IMR-90 (cell line): Measurements from ENCODE around the gene LAPTM5.

Experiments
- CEBPB ChIP-seq: IDR thresholded peaks from 2 replicates; pipeline ENCODE4 v1.6.1; 2012; ENCODE audit warnings: low read depth, low read length, improper control_type of control experiment
- CHD1 ChIP-seq: IDR thresholded peaks from 2 replicates; pipeline ENCODE4 v1.6.1; 2012; ENCODE audit warnings: low read depth, low read length, improper control_type of control experiment
- FOS ChIP-seq: fragments of 150-350 bp; IDR thresholded peaks from 2 replicates; pipeline ENCODE4 v1.6.1; 2016; ENCODE audit warnings: low read depth, low read length
- MXI1 ChIP-seq: IDR thresholded peaks from 2 replicates; pipeline ENCODE4 v1.6.1; 2012; ENCODE audit warnings: low read depth, mild to moderate bottlenecking, low read length, moderate library complexity, borderline replicate concordance
- POLR2A ChIP-seq: IDR thresholded peaks from 2 replicates; pipeline ENCODE4 v1.6.1; 2012; ENCODE audit warnings: mild to moderate bottlenecking, low read depth, low read length
- RAD21 ChIP-seq: IDR thresholded peaks from 2 replicates; pipeline ENCODE4 v1.6.1; 2012; ENCODE audit warnings: low read length, improper control_type of control experiment
- RCOR1 ChIP-seq: IDR thresholded peaks from 2 replicates; pipeline ENCODE4 v1.6.1; 2012; ENCODE audit warnings: mild to moderate bottlenecking, low read length, improper control_type of control experiment; ENCODE audit not compliant: insufficient replicate concordance
- RFX5 ChIP-seq: IDR thresholded peaks from 2 replicates; pipeline ENCODE4 v1.8.0; 2012; ENCODE audit warnings: low read depth, mild to moderate bottlenecking, low read length, moderate library complexity
- TF ChIP-seq, protein P1 (sequence below): conservative IDR thresholded peaks from 2 replicates; pipeline ENCODE4 v1.5.1; 2012; ENCODE audit warnings: mild to moderate bottlenecking, low read depth, low read length, improper control_type of control experiment
- TF ChIP-seq, protein P2 (sequence below): fragments of 150-350 bp; IDR thresholded peaks from 2 replicates; pipeline ENCODE4 v1.6.1; 2017; ENCODE audit warnings: mild to moderate bottlenecking, antibody characterized with exemption, low read length, low read depth

DNA sequence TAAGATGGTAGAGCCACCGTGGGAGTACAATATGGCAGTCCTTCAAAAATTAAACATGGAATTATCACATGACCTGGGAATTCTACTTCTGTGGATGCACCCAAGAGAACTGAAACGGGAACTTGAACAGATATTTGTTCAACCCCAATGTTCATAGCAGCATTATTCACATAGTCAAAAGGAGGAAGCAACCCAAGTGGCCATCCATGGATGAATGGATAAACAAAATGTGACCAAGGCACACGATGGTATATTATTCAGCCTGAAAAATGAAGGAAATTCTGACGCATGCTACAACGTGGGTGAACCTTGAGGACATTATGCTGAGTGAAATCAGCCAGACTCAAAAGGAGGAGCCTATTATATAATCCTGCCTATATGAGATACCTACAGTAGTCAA, 22.8 kb upstream of the LAPTM5 start:
- TF ChIP-seq FOS (no peak), CEBPB (no peak), RFX5 (no peak), POLR2A (no peak), CHD1 (no peak), RCOR1 (no peak), MXI1 (no peak), RAD21 (no peak)
- TF ChIP-seq, protein P1, sequence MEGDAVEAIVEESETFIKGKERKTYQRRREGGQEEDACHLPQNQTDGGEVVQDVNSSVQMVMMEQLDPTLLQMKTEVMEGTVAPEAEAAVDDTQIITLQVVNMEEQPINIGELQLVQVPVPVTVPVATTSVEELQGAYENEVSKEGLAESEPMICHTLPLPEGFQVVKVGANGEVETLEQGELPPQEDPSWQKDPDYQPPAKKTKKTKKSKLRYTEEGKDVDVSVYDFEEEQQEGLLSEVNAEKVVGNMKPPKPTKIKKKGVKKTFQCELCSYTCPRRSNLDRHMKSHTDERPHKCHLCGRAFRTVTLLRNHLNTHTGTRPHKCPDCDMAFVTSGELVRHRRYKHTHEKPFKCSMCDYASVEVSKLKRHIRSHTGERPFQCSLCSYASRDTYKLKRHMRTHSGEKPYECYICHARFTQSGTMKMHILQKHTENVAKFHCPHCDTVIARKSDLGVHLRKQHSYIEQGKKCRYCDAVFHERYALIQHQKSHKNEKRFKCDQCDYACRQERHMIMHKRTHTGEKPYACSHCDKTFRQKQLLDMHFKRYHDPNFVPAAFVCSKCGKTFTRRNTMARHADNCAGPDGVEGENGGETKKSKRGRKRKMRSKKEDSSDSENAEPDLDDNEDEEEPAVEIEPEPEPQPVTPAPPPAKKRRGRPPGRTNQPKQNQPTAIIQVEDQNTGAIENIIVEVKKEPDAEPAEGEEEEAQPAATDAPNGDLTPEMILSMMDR: no peak
- TF ChIP-seq, protein P2, sequence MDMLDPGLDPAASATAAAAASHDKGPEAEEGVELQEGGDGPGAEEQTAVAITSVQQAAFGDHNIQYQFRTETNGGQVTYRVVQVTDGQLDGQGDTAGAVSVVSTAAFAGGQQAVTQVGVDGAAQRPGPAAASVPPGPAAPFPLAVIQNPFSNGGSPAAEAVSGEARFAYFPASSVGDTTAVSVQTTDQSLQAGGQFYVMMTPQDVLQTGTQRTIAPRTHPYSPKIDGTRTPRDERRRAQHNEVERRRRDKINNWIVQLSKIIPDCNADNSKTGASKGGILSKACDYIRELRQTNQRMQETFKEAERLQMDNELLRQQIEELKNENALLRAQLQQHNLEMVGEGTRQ: no peak
